HG03103 (cell line): ENCODE measurements around the gene TUT1.
A peak's percentile ranks its signal among the peaks of the same experiment; 100 is the strongest.
"Not testable (repeated sequence)": the region's sequence is repeated elsewhere in the genome, so short reads cannot be mapped to it uniquely, and the experiment has no call there.

Experiments
- ATAC-seq: cut with Tn5 transposase; IDR thresholded peaks from one replicate; pipeline ENCODE4 v1.9.1; 2021; ENCODE audit warnings: low read depth; ENCODE audit not compliant: unreplicated experiment

Gene TUT1

DNA sequence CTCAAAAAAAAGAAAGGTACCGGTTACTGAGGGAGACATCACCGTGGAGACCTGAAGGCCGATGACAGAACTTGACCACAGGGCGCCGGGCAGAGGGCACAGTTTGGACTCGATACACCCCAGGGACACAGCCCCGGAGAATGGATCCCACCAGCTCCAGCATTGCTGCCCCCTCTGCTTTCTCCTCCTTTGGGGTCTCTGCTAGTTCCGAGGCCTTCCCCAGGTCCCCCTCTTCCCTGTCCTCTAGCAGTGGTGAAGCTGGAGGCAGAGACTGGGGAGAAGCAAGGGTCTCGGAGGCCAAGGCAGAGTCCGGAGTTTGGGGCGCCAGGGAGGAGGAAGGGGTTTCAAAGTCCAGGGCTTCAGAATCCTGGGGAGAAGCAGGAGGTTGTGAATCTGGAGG is 12.8 kb downstream of the TUT1 start:
- no peak for ATAC-seq

- ATAC-seq: no peak
These were observed 14.1 kb downstream of the TUT1 start for GRCh38 chr11:62577046-62577714.

DNA sequence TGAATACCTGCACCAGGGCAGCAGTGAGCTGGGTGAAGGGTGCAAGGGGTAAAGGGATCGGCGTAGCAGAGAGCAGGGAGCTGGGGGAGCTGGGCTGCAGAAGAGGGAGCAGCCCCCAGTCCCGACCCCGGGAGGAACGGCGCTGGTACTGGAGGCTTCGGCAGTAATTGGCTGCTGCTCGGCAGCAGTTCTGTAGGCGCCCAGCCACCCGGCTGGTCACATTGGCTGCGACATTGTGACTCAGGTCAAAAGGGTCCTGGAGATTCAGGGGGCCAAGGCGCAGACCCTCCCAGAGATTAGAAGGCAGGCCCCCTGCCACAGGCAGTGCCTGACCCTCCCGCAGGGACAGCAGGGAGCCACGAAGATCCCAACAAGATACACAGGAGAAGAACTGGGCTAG is 15.5 kb downstream of the TUT1 start:
- ATAC-seq: no peak

DNA sequence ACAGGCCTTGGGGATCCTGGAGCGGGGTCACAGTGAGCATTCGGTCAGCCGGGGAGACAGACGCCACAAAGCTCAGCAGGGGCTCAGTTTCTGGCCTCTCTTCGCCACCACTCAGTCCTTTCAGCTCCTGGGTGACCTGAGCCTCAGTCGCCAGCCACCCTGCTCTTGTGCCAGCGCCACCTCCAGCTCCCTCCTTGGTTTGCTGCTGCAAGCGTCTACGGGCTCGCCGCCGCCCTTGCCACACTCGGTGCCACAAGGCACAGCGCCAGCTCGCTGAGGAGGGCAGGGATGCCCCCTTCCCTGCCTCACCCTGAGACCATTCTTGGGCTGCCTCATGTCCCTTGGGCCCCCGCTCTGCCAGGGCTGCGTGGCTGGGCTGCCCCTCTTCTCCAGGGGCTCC is 16.2 kb downstream of the TUT1 start:
- no peak for ATAC-seq

GRCh38 chr11:62574363-62575071 is 16.8 kb downstream of the TUT1 start:
- no peak for ATAC-seq

- ATAC-seq: peak; percentile 87
These were observed 17.5 kb downstream of the TUT1 start, which contains the start of gene EEF1G for GRCh38 chr11:62573592-62574362. TSS of gene EEF1G (minus strand) at chr11:62573891. CDS start at chr11:62573842, 49 bp downstream.

GRCh38 chr11:62573006-62573591 is 18.2 kb downstream of the TUT1 start:
- no peak for ATAC-seq

DNA sequence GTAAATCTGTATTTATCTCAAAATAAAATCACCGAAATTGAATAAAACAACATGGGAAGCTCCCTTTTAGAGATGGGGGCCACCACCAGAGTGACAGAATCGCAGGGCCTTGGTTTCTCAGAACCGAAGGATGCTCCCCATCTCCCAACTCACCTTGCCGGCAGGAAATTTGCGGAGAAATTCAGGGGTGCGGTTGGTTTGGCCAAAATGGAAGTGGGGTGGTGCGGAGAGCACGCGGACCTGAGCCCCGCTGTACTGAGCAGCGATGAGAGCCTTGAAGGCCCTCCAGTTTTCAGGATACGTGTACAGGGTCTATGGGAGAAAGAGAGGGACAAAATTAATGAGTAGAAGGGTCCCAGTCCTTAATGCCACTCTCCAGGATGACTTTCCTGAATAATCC is 18.9 kb downstream of the TUT1 start:
- ATAC-seq: no peak

DNA sequence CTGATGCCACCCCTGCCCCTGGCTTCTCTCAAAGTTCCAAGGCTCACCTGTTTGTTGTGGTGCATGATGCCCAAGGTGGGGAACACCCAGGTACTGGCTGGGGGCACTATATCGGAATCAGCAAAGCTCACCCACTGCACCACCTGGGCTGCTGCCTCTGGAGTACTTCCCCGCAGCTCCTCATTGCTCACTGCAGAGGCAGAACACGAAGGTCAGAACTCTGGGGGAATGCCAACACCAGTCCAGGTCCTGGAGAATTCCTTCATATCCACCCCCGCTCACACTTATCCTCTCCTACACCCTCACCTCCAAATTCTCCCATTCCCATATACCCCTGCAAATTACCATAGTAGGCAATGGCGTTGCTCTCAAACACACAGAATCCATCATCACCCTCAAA is 19.8 kb downstream of the TUT1 start:
- not testable (repeated sequence) for ATAC-seq

GRCh38 chr11:62570903-62571302 is 20.4 kb downstream of the TUT1 start:
- not testable (repeated sequence) for ATAC-seq

- no peak for ATAC-seq
These were observed 21.7 kb downstream of the TUT1 start for GRCh38 chr11:62569611-62570010.

DNA sequence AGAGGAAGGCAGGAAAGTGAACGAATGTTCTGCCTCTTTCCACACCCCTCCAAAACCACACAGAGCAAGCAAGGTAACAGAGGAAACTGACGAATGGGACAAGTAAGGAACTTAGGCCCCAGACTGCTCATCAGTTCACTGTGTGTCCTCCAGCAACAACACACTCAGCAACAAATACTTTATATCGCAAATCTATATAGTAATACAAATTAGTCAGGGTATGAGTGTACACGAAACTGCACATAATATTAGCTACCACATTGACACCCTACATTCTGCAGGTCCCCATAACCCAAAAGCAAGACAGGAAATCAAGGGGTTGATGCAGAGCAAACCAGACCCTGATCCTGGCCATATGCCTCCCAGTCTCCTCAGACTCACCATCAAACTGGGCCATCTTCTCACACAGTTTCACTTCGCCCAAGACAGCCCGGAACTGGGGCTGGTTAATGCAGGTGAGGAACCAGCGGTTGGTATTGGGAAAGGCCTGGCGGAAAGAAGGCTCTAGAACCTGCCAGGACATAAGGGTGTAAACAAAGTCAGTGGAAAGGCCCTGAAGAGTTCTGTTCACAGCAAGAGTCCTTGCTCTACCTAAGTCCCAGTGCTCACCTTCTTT is 24.2 kb downstream of the TUT1 start:
- ATAC-seq: no peak

DNA sequence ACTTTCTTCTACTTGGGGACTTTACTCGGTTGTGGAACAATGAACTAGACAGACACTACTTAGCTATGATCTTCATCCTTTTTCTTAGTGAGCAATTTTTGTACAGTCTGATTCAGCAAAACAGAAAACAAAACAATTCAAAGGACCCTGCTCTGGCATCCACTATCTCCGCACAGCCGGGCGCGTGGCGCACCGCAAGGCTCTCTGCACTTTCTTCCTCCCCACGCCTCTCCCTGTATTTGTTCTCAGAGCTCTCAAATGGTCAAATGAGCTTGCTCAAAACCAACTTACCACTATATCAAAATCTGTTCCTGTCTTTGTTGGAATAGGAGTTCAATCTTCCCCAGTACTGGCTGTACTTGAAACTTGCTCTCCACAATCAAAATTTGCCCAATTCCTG is 25.1 kb downstream of the TUT1 start:
- no peak for ATAC-seq

DNA sequence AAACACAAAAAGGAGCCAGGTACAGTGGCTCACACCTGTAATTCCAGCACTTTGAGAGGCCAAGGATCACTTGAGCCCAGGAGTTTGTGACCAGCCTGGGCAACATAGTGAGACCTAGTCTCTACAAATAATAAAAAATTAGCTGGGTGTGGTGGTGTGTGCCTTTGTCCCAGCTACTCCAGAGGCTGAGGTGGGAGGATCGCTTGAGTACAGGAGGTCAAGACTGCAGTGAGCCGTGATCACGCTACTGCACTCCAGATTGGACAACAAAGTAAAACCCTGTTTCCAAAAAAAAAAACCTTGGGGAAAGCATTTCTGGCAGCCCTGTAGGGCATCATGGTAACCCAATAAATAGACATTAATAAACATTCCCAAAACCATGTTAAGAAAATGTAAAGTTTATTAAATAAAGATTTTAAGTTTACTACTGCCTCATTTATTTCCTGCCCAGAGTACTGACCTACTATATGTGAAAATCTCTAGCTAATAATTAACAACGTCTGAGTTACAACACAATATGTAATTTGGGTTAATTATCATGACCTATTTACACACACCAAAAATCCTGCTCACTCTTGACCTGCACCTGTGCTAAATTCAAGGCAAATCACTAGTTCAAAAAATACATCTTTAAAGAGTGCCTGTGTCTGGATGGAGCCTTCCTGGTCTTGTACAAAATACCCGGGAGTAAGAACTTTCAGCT is 26.1 kb downstream of the TUT1 start:
- ATAC-seq: no peak

- ATAC-seq: not testable (repeated sequence)
These were observed 29.6 kb downstream of the TUT1 start for GRCh38 chr11:62561677-62562230.

- no peak for ATAC-seq
These were observed 30.7 kb downstream of the TUT1 start for GRCh38 chr11:62560566-62561103.

- ATAC-seq: not testable (repeated sequence)
These were observed 31.7 kb downstream of the TUT1 start for GRCh38 chr11:62559626-62560025.

DNA sequence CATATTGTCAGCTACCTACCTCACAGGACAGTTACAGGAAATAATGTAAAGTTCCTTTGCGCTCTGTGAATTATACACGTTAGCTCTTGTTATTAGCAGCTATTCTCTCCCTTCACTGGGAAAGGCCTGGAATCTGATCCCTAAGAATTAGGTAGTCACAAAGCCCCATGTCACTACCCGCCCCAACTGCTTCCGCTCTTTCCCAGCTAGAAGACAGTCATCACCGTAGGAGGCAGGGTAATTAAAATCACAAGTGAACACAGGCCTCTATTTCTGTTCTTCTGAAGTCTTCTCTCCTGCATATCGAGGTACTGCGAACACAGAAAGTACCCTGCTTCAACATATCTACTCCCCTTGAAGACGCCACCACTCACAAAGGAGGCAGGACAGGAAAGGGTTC is 32.1 kb downstream of the TUT1 start:
- ATAC-seq: no peak

DNA sequence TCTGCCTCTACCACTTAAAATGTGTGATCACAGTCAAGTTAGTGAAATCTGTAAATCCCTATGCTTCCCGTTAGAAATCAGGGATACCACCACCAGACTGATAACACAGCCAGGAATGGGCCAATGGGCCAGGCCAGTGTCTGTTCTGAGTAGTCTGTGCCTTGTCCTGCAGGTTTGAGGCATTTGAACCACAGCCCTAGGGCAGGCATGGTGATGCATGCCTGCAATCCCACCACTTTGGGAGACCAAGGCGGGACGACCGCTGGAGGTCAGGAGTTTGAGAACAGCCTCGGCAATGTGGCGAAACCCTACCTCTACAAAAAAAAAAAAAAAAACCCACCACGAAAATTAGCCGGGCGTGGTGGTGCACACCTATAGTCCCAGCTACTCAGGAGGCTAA is 32.7 kb downstream of the TUT1 start:
- ATAC-seq: no peak
